ENCODE data around the gene INHBB.

Gene INHBB

DNA sequence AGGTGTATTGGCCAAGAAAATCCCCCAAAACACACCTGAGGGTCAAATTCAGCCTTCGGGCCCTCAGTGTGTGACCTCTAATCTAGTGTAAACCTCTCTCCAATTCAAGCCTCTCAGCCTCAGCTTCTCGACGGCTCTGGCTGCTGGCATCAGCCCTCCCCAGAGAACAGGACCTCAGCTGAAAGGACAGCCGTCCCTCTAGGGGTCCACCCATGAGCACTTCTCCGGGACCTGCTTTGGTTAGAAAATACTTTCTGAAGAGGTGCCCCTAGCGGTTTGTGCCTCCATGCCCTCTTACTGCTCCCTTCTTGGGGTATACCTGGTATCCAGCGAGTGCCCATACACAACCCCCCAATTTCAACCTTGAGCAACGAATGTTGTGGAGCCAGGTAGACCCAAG, 48.8 kb downstream of the INHBB start:
- DNase-seq (ENCODE audit: extremely low read depth in 1 of 2, low read depth in 1 of 2), result no peak

DNA sequence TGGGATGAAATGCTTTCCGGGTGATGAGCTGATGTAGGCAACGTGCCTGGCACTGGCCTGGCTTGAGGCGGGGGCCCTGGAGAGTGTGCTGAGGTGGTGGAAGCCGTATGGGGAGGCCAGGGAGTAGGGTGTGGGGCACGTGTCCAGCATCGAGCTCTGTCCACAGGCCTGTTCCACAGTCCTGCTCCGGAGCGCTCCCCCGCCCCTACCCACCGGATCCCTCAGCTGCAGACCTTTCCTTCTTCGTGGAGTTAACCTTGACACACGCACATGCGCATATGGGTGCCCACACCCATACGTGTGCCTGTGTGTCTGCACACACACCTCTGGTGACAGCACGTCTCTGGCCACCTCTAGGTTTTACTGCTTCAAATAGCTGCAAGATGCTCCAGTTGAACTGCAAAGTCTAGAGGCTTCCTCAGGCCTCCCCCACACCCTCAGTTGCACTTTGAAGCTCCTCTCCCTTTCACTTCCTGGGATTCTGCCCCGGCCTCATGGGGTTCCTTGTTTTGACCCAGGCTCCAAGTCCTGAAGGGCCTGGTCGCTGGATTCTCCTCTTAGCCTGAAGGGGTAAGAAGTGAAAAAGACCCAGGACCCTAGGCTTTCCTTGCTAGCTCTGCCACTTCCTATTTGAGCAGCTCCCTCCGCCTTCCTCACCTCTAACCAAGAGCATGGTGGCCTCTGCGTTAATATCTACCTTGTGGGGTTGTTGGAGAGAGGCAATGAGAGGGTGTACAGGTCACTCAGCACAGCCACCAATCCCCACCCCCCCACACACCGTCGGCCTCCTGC, 49.5 kb downstream of the INHBB start:
- DNase-seq (ENCODE audit: extremely low read depth in 1 of 2, low read depth in 1 of 2), result no peak

DNA sequence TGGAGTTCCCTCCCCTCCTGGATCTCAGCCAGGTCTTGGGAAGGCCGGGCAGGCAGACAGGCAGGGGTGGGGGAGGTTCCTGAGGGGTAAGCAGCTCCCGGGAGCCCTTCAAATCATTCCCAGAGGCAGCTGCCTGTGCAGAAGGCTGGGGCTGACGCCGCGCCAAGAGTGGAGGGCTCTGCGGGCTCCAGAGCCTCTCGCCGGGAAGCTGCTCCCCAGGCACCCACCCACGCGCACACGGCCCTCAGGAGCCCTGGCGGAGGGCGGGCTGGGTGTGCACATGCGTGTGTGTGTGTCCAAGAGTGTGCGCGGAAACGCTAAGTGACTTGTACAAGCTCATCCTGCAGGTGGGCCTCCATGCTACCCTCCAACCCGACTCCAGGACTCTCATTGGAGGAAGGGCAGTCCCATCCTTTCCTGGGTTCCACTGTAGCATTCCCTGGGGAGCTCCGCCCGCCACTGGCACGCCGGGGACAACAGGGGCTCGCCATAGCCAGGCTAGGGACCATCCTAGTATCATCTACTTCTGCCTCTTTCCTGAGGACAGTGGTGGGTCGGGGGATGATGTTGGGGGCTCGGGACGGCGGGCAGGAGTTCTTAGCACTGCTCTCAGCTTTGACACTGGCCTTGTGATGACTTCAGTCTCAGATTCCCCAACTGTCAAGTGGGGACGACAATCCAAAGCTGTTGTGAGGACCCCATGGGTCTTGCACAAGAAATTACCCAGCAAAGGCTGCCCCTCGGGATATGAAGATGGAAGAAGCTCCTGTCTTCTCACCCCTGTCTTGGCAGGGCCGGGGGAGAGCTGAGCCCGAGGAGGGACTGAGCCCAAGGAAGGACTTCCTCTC, 50.3 kb downstream of the INHBB start:
- no peak for DNase-seq (ENCODE audit: extremely low read depth in 1 of 2, low read depth in 1 of 2)

DNA sequence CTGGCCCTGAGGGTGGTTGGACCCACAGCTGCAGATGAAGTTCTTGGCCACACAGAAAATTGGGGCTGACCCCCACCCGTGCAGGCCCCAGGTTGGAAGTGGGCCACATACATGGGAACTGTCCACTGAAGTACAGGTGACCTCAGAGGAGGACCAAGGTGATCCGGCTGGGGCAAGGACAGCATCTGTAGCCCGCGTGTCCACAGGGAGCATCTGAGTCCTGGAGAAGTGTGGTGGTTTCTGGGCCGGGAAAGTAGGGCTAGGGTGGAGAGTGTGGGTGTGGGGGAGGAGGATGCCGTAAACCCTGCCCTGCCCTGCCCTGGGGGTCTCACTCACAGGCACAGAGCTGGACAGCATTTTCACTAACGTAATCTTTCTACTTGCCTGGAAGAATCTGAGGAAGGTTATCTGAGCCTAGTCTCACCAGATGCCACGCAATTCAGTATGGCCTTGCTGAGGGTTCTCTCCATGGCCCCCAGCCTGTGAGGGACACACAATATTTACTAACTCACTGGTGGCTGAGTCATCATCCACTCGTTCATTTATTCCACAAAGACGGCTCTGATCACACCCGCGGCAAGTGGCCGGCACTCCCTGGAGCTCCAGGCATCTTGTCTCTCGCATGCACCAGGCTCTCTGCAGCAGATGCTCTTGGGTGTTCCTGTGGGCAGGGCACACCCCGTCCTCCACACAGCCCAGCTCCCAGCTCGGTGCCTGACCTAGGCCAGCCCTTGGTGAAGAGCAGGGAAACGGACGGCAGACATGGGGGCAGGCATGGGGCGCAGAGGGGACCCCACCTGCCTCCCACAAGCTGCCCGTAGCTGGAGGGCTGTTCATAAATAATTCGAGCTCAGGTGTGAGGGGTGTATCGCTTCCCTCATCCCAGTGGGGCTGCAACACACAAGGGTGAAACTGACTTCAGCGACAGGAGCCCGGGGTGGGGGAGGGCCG, 51.2 kb downstream of the INHBB start:
- DNase-seq (ENCODE audit: extremely low read depth in 1 of 2, low read depth in 1 of 2), result no peak

DNA sequence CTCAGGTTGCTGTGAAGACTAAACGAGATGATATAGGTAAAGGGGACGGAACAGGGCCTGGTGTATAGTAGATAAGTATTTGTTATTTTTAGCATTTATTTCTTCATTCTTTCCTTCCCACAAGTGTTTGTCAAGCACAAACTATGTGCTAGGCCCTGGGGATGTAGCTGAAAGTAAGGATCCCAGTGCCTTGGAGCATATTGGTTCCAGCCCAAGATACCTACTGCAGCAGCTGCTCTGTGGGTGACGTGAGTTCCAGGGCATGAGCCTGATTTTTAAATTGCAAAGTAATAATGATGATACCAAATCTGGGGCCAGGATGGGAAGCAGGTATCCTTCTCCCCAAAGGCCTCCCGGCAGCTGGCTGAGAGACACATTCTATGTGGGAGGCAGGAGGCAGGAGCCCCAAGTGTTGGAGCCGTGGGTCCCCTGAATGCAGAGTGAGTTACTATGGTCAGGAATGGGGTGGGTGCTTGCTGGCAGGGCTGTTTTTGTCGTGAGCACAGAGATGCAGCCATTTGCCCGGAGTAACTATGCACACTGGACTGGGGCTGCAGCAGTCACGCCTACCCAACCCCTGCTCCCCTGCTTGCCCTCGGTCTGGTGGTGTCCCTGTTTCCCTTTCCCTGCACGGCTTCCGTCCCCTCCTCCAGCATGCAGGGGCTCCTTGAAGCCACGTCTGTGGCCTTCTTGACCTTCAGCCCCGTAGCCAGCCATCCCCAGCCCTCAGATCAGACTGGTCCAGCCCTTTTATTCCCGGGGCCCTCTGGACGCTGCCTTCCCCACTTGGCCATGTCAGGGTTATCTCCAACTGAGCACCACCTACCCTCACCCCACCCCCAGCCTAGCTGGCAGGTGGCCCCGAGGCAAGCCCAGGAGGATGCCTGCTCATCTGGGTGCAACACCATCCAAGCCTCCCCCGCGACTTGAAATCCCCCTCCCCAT, 52.4 kb downstream of the INHBB start:
- no peak for DNase-seq (ENCODE audit: extremely low read depth in 1 of 2, low read depth in 1 of 2)

DNA sequence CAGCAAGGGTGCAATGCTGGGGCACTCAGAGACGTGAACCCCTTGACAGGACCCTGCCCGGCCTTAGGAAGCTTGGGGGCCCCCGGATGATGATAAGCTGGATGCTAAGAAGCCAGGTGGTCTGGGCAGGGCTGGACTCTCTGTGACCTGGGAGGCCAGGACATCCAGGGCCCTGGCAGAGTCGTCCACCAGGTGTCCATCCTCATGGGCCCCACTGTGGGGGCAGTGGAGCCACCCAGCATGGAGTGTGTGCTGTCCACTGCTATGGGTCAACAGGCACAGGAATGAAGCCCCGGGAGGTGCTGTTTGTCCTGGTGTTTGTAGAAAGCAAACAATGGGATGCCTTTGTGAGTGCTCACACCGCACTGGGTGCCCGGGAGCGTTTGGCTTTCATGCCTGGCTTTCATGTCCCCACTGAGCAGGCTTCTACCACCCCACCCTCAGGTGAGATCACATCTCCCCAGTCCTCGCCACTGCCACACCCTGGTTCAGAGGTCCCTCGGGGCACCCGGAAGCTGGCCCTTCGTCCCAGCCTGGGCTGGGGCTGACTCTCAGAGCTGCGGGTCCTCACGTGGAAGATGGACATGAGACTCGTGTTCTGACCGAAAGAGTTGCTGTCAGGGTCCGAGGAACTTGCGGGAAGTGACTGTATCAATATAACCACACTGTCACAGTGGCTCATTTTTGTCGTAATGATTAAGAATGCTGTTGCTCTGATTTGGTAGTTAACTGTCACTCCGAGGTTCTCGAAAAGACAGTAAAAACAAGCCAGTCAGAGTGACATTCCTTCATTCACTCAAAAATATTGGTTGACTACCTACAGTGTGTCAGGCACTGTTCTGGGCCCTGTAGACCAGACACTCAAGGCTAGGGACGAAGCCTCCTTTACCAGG, 53.3 kb downstream of the INHBB start:
- no peak for DNase-seq (ENCODE audit: extremely low read depth in 1 of 2, low read depth in 1 of 2)

DNA sequence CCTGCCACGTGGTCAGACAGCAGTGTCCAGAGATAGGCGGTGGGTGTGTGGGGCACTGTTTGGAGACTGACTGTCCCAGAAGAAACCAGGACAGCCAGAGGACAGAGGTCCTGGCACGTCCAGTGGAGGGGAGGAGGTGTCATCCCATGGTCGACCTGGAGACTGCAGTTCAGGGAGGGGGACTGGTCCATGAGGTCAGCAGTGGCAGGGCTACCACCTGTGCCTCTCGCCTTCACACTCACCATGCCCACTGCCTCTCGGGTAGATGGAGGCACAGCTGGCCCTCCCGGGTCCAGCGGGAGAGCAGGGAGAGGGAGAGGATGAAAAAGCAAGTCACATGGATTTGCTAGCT, 53.9 kb downstream of the INHBB start:
- no peak for DNase-seq (ENCODE audit: extremely low read depth in 1 of 2, low read depth in 1 of 2)

DNA sequence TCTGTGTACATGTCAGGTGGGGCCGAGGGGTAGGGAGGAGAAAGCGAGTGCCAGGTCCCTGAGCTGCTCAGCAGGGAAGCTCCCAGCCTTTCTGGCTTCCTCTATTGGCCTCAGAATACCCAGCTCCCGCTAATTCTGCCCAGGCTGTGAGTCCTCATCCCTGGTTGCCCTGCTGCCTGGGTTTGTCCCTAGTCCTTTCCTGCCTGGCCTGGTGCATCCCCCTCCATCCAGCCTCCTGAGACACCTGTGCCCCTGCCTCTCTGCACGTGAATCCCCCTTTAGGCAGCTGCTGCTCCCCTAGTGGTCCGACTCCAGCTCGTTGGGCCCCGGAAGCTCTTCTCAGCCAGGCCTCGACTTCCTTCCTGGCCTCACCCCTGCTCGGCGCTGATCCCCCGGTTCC, 54.6 kb downstream of the INHBB start:
- DNase-seq (ENCODE audit: extremely low read depth in 1 of 2, low read depth in 1 of 2), result no peak
